Measurements from ENCODE around the gene TWF2.

TWF2 gene

DNA sequence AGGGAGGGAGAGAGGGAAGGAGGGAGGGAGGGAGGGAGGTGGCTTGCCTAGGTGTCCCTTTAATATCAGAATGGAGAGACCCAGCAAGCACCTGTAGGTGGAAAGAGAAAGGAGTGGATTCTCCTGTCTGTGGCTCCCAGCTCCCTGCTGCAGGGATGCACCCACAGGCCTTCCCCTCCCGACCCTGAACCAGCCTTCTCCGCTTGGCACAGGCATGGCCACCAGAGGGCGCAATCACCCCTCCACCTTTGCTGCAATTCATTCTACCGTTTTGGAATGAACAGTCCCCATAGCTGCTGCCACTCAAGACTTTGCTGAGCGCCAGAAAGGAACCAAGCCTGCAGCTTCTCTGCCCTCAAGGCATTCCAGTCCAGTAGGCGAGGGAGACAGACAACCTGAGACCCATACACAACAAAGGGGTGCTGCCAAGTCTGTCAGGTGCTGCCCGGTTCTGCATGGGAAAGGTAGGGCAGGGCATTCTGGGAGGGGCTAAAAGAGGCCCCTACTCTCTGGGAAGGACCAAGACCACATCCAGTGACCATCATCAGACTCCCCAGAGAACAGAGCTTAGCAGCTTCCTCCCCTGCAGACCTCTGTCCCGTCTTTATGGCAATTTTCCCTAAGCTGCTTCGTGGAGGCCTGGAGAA, 18.5 kb downstream of the TWF2 start:
- Histone ChIP-seq H3K27ac (no peak overlapping the region), H3K9ac (no peak overlapping the region), H3K4me1 (ENCODE audit: low read depth, poor library complexity, severe bottlenecking) (peaks cover 9% of the 10 kb centered on the region), H3K27me3 (ENCODE audit: insufficient read depth, low read depth) (no peaks in the 10 kb centered on the region), H3K79me2 (ENCODE audit: insufficient read depth, low read depth) (no peaks in the 10 kb centered on the region), H3K36me3 (ENCODE audit: insufficient read depth) (no peaks in the 10 kb centered on the region), H2AFZ (ENCODE audit: low read depth) (no peak overlapping the region), H4K20me1 (ENCODE audit: insufficient read depth) (no peaks in the 10 kb centered on the region), H3K4me2 (no peak overlapping the region), H3K4me3 (IDR thresholded peaks at IDR 0.05; ENCODE audit: insufficient read depth, low read depth, low read length) (no peak overlapping the region)
- TF ChIP-seq, protein P1, sequence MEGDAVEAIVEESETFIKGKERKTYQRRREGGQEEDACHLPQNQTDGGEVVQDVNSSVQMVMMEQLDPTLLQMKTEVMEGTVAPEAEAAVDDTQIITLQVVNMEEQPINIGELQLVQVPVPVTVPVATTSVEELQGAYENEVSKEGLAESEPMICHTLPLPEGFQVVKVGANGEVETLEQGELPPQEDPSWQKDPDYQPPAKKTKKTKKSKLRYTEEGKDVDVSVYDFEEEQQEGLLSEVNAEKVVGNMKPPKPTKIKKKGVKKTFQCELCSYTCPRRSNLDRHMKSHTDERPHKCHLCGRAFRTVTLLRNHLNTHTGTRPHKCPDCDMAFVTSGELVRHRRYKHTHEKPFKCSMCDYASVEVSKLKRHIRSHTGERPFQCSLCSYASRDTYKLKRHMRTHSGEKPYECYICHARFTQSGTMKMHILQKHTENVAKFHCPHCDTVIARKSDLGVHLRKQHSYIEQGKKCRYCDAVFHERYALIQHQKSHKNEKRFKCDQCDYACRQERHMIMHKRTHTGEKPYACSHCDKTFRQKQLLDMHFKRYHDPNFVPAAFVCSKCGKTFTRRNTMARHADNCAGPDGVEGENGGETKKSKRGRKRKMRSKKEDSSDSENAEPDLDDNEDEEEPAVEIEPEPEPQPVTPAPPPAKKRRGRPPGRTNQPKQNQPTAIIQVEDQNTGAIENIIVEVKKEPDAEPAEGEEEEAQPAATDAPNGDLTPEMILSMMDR (conservative IDR thresholded peaks at IDR 0.05; ENCODE audit: low read depth, low read length), result peak; percentile 74

DNA sequence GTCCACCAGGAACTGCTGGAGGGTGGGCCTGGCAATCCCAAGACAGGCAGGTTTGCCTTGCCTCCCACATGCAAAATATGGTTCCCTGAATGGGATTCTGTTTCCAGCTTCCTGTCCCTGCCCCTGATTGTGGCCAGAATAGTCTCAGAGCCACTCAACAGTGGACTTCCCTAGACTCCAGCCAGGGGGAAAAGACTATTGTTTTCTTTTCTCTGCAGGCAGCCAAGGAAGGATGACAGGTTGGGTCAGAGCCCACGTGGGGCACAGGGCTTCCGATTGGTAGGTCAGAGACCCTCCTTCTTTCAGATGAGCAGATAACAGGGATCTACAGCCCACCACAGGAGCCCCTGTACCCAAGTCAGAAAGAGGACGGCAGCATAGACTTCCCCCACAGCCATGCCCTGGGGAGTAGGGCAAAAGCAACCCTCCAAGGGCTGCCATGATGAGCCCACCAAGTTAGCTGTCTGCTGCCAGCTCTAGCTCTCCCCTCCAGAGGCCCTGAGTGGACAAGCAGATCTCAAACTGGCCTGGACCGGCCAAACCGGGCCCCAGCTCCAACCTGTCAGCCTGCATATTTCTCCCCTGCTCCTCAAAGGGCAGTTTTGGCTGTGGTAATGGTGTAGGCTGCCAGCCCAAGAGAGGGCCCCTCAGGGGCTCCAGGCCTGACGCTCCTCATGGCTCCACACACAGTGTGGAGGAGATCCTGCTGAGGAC, 19.9 kb downstream of the TWF2 start:
- Histone ChIP-seq H3K4me1 (ENCODE audit: low read depth, poor library complexity, severe bottlenecking) (peaks cover 5% of the 10 kb centered on the region), H3K9ac (no peak overlapping the region), H3K4me2 (no peak overlapping the region), H3K27ac (no peak overlapping the region), H3K27me3 (ENCODE audit: insufficient read depth, low read depth) (no peaks in the 10 kb centered on the region), H2AFZ (ENCODE audit: low read depth) (no peak overlapping the region), H3K4me3 (IDR thresholded peaks at IDR 0.05; ENCODE audit: insufficient read depth, low read depth, low read length) (no peak overlapping the region), H3K36me3 (ENCODE audit: insufficient read depth) (no peaks in the 10 kb centered on the region), H3K79me2 (ENCODE audit: insufficient read depth, low read depth) (no peaks in the 10 kb centered on the region), H4K20me1 (ENCODE audit: insufficient read depth) (no peaks in the 10 kb centered on the region)
- TF ChIP-seq, protein P1 (conservative IDR thresholded peaks at IDR 0.05; ENCODE audit: low read depth, low read length), result no peak

- TF ChIP-seq, protein P1 (conservative IDR thresholded peaks at IDR 0.05; ENCODE audit: low read depth, low read length), result no peak
- no peaks in the 10 kb centered on the region for H3K36me3 ChIP-seq (ENCODE audit: insufficient read depth)
- H3K27me3 ChIP-seq (ENCODE audit: insufficient read depth, low read depth), result no peaks in the 10 kb centered on the region
- no peak overlapping the region for H2AFZ ChIP-seq (ENCODE audit: low read depth)
- H3K27ac ChIP-seq, result no peak overlapping the region
- no peak overlapping the region for H3K4me3 ChIP-seq (IDR thresholded peaks at IDR 0.05; ENCODE audit: insufficient read depth, low read depth, low read length)
- H3K79me2 ChIP-seq (ENCODE audit: insufficient read depth, low read depth), result no peaks in the 10 kb centered on the region
- H3K4me2 ChIP-seq, result no peak overlapping the region
- H3K9ac ChIP-seq, result no peak overlapping the region
- peaks cover 5% of the 10 kb centered on the region for H3K4me1 ChIP-seq (ENCODE audit: low read depth, poor library complexity, severe bottlenecking)
- no peaks in the 10 kb centered on the region for H4K20me1 ChIP-seq (ENCODE audit: insufficient read depth)
These were observed 20.5 kb downstream of the TWF2 start for GRCh38 chr3:52218454-52218853.

DNA sequence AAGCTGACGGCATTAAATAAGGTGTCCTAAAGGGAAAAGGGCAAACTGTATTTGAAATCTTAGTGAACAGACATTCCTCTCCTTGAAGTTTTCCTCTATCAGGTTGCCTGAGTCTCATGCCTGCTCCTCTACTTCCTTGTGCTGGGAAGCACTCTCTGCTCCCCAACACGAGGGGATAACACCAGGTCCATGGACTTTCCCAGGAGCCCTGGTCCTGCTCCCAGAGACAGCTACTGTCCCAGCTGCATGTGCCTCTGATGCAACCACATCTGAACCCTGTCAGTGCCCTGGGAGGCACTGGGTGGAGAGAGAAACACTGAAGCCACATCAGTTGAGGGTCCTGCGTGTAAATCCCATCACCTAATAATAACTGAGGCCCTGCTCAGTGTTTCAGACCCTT, 20.9 kb downstream of the TWF2 start:
- TF ChIP-seq, protein P1 (conservative IDR thresholded peaks at IDR 0.05; ENCODE audit: low read depth, low read length), result no peak
- Histone ChIP-seq H3K27me3 (ENCODE audit: insufficient read depth, low read depth) (no peaks in the 10 kb centered on the region), H3K36me3 (ENCODE audit: insufficient read depth) (no peaks in the 10 kb centered on the region; the same call in 1 of the 2 replicates), H3K79me2 (ENCODE audit: insufficient read depth, low read depth) (no peaks in the 10 kb centered on the region), H3K27ac (no peak overlapping the region), H4K20me1 (ENCODE audit: insufficient read depth) (no peaks in the 10 kb centered on the region), H2AFZ (ENCODE audit: low read depth) (no peak overlapping the region), H3K4me3 (IDR thresholded peaks at IDR 0.05; ENCODE audit: insufficient read depth, low read depth, low read length) (no peak overlapping the region), H3K4me1 (ENCODE audit: low read depth, poor library complexity, severe bottlenecking) (peaks cover 5% of the 10 kb centered on the region), H3K9ac (no peak overlapping the region), H3K4me2 (no peak overlapping the region)

All from KMS-11 (cell line).